Muscle of leg (tissue), 11 donors: ENCODE data around the gene LRMDA. TPM values are rescaled to one million over a fixed set of nuclear protein-coding genes. Genes with fewer than 3 reads are reported as not detected.

ENCODE experiments used
- DNase-seq: peaks from one replicate; pipeline ENCODE4 v3.0.0; 2013
- H3K27ac ChIP-seq: one replicate; pipeline ENCODE4 v1.5.1; 2013; ENCODE audit warnings: mild to moderate bottlenecking, low read length, control low read depth
- H3K27me3 ChIP-seq: one replicate; pipeline ENCODE4 v1.6.1; 2013; ENCODE audit warnings: low read length; ENCODE audit not compliant: control insufficient read depth, insufficient read depth
- H3K36me3 ChIP-seq: one replicate; pipeline ENCODE4 v1.6.1; 2013; ENCODE audit warnings: low read length; ENCODE audit not compliant: control insufficient read depth, insufficient read depth
- H3K4me1 ChIP-seq: one replicate; pipeline ENCODE4 v1.6.1; 2013; ENCODE audit warnings: low read length; ENCODE audit not compliant: control insufficient read depth, insufficient read depth
- H3K4me3 ChIP-seq: one replicate; pipeline ENCODE4 v1.5.1; 2013; ENCODE audit warnings: low read length, control low read depth
- H3K9me3 ChIP-seq: replicated peaks from 2 replicates; pipeline ENCODE4 v1.6.1; 2013; ENCODE audit warnings: low read depth, low read length; ENCODE audit not compliant: control insufficient read depth
- WGBS: methylation state at CpG from one replicate; pipeline ENCODE4 v1.1.5; 2013; ENCODE audit warnings: missing lambda C conversion rate; ENCODE audit not compliant: insufficient coverage; 5-methylcytosine and 5-hydroxymethylcytosine counted together
- polyA plus RNA-seq, 8 donors: library from polyadenylated mRNA; unstranded; fragments of 120-200 nt; gene quantifications; one replicate each; pipeline versions ENCODE4 v1.2.1 to v1.2.3, GENCODE V29; 2013; ENCODE audit warnings: inconsistent platforms in 1 of 8, low replicate concordance in 1 of 8; ENCODE audit not compliant: insufficient read length in 8 of 8, insufficient read depth in 1 of 8
- total RNA-seq: library from RNA; stranded (reverse); fragments of 120-200 nt; gene quantifications from one replicate; pipeline ENCODE4 v1.2.4, GENCODE V29; 2013

The LRMDA gene
- total and polyA plus RNA-seq, 9 donors = 4.8 to 7.9 (median 5.7) TPM

GRCh38 chr10:76085002-76085816 lies 653.8 kb downstream of the LRMDA start:
- WGBS = no CpG with 5 or more reads among the region's 8 CpGs
- peak; percentile 95 for DNase-seq
- no peaks in the 10 kb centered on the region for H3K27me3 ChIP-seq
- no peaks in the 10 kb centered on the region for H3K9me3 ChIP-seq
- no peaks in the 10 kb centered on the region for H3K36me3 ChIP-seq
- no peak overlapping the region for H3K4me3 ChIP-seq
- H3K4me1 ChIP-seq = peaks cover 28% of the 10 kb centered on the region
- H3K27ac ChIP-seq = peak overlapping the region; percentile 87

GRCh38 chr10:76085817-76086167 lies 654.4 kb downstream of the LRMDA start:
- Histone ChIP-seq H3K9me3 (no peaks in the 10 kb centered on the region), H3K27me3 (no peaks in the 10 kb centered on the region), H3K4me1 (peaks cover 28% of the 10 kb centered on the region), H3K36me3 (no peaks in the 10 kb centered on the region), H3K4me3 (no peak overlapping the region), H3K27ac (peak overlapping the region; percentile 87)
- no peak for DNase-seq
- WGBS = 20% methylated on average over 3 of the region's 4 CpGs

DNA sequence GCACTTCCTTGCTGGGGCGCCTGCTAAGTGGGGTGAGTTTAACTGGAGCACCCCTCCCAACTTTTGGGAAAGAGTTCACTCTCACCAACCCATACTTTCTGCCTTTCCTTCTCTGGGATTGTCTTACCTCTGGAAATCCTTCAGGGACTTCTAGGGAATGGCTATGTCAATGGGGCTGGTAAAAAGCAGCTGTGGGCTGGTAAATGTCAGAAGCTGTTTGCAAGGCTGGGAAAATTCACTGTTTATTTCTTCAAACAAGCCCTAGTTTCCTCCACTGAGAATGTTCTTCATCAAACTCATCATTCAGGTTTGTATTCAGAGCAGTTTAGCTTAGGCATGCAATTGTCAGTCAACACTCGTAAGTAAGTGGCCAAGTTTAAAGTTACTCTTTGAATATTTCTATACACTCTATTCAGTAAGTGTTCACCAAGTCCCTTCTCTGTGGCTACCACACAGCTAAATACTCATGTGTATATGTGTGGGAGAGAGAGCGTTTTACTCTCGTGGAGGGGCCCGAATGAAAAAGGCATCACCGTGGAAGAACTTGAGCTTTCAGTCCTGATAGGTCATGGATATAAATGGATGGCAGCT lies 654.8 kb downstream of the LRMDA start:
- Histone ChIP-seq H3K4me3 (no peak overlapping the region), H3K9me3 (no peaks in the 10 kb centered on the region), H3K36me3 (no peaks in the 10 kb centered on the region), H3K27ac (peak overlapping the region; percentile 87), H3K27me3 (no peaks in the 10 kb centered on the region), H3K4me1 (peaks cover 28% of the 10 kb centered on the region)
- DNase-seq = peak; percentile 42
- 0% methylated on average over 2 of the region's 6 CpGs for WGBS

- Histone ChIP-seq H3K4me1 (peaks cover 28% of the 10 kb centered on the region), H3K4me3 (no peak overlapping the region), H3K27ac (peak overlapping the region; percentile 87), H3K36me3 (no peaks in the 10 kb centered on the region), H3K9me3 (no peaks in the 10 kb centered on the region), H3K27me3 (no peaks in the 10 kb centered on the region)
- WGBS = 39% methylated on average over 3 of the region's 9 CpGs
- DNase-seq = peak; percentile 85
Measured at GRCh38 chr10:76086761-76087639, 655.6 kb downstream of the LRMDA start.

GRCh38 chr10:76088008-76088407 lies 656.6 kb downstream of the LRMDA start:
- DNase-seq = no peak
- Histone ChIP-seq H3K36me3 (no peaks in the 10 kb centered on the region), H3K27me3 (no peaks in the 10 kb centered on the region), H3K9me3 (no peaks in the 10 kb centered on the region), H3K27ac (no peak overlapping the region), H3K4me1 (peaks cover 28% of the 10 kb centered on the region), H3K4me3 (no peak overlapping the region)
- WGBS = 100% methylated on average over 1 of the region's 4 CpGs

DNA sequence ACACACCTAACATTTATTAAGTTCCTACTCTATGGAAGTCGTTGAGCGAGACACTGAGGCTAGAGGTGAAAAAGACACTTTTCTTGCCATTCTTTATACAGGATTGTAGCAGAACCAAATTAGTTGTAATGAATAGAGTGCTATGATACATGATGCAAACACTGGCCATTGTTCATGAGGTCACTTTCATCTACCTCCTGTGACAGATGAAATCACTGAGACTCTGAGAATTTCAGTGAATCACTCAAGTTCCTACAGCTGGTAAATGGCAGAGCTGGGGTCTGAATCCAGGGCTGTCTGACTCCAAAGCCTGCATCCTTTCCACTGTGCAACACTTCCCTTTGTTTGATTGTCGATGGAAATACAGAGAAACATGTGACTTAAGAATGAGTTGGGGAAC lies 657.6 kb downstream of the LRMDA start:
- no CpG with 5 or more reads among the region's 3 CpGs for WGBS
- no peaks in the 10 kb centered on the region for H3K27me3 ChIP-seq
- no peaks in the 10 kb centered on the region for H3K36me3 ChIP-seq
- H3K4me3 ChIP-seq = no peak overlapping the region
- H3K4me1 ChIP-seq = peaks cover 28% of the 10 kb centered on the region
- H3K27ac ChIP-seq = no peak overlapping the region
- no peaks in the 10 kb centered on the region for H3K9me3 ChIP-seq
- no peak for DNase-seq

DNA sequence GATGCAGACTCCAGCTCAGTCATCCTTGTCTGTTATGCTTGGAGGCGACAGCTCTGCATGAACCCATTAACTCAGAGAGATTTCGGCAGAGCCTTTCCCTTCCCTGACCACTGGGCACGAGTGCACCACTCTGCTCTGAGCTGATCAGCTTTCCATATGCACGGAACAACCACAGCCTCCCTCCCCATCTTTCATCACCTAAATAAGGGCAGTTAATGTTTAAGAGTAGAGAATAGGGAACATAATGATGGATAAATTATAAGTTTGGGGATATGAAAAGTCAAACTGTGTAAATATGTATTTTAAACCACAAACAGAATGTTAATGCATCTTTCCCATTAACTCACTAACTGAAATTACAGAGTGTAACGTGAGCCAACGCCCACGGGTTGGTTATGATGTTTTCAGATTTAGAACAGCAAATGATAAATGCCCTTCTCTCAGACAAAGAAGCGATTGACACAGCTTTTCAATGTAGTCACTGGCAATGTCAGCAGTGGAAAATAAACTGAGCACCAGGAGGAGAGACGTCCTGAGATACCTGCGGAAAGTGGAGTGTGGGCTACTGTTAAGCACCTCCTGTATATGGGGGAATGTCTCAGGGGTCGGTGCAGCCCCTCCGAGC lies 658.2 kb downstream of the LRMDA start:
- WGBS = 76% methylated on average over 5 of the region's 12 CpGs

GRCh38 chr10:76091926-76092325 lies 660.5 kb downstream of the LRMDA start:
- WGBS = 100% methylated on average over 1 of the region's 1 CpG

More for the DNA sequence above, 658.2 kb downstream of the LRMDA start:
- Histone ChIP-seq H3K27ac (no peak overlapping the region), H3K4me1 (peaks cover 28% of the 10 kb centered on the region), H3K9me3 (no peaks in the 10 kb centered on the region), H3K36me3 (no peaks in the 10 kb centered on the region), H3K27me3 (no peaks in the 10 kb centered on the region), H3K4me3 (no peak overlapping the region)
- no peak for DNase-seq

DNA sequence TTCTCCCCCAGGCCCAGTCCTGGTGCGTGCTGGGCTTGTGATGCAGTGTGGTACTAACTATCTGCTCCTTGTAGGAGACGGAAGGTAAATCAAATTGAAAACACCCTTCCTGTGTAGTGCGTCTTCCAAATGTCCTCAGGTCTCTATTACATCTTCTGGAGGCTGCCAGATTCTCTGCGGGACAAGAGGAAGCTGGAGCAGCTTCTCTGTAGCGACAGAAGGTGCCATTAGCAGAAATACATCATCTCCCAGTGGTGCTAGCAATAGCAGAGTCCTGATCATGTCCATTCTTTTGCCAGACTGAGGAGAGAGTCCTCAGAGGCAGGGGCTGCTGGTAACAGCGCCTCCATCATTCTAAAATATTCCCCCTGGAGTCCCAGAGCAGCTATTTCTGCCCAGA lies 675.2 kb downstream of the LRMDA start:
- WGBS = 17% methylated on average over 2 of the region's 6 CpGs
- DNase-seq = no peak
- Histone ChIP-seq H3K4me1 (peaks cover 4% of the 10 kb centered on the region), H3K4me3 (no peak overlapping the region), H3K9me3 (no peaks in the 10 kb centered on the region), H3K27me3 (peaks cover 1% of the 10 kb centered on the region), H3K36me3 (no peaks in the 10 kb centered on the region), H3K27ac (no peak overlapping the region)

More at GRCh38 chr10:76091926-76092325, 660.5 kb downstream of the LRMDA start:
- no peaks in the 10 kb centered on the region for H3K9me3 ChIP-seq
- H3K27me3 ChIP-seq = no peaks in the 10 kb centered on the region
- H3K4me1 ChIP-seq = peaks cover 7% of the 10 kb centered on the region
- H3K36me3 ChIP-seq = no peaks in the 10 kb centered on the region
- H3K4me3 ChIP-seq = no peak overlapping the region
- no peak for DNase-seq
- H3K27ac ChIP-seq = no peak overlapping the region
